Stimulated activated CD4-positive, alpha-beta T cell treated with anti-CD3 and anti-CD28 coated beads, Interleukin-4, amount 100 ng/mL, for 1 hour (primary cell): Measurements from ENCODE around the gene SLC38A3.
A peak's percentile ranks its signal among the peaks of the same experiment; 100 is the strongest.
"Not testable (repeated sequence)": the region's sequence is repeated elsewhere in the genome, so short reads cannot be mapped to it uniquely, and the experiment has no call there.

Experiments used
- DNase-seq: peaks from one replicate; pipeline ENCODE4 v3.0.0-alpha.2; 2020

The SLC38A3 gene

GRCh38 chr3:50192689-50193141, 12.4 kb upstream of the SLC38A3 start:
- DNase-seq = peak; percentile 85

DNA sequence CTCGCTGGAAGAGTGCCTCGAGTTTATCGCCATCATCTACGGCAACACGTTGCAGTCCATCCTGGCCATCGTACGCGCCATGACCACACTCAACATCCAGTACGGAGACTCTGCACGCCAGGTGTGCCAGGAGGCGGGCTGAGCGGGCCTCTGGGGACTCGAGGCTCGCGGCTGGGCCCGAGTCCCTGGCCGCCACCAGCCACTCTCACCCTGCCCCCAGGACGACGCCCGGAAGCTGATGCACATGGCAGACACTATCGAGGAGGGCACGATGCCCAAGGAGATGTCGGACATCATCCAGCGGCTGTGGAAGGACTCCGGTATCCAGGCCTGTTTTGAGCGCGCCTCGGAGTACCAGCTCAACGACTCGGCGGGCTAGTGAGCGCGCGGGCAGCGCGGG, 11.8 kb upstream of the SLC38A3 start:
- DNase-seq = no peak

- no peak for DNase-seq
Measured at GRCh38 chr3:50193746-50194127, 11.3 kb upstream of the SLC38A3 start.

DNA sequence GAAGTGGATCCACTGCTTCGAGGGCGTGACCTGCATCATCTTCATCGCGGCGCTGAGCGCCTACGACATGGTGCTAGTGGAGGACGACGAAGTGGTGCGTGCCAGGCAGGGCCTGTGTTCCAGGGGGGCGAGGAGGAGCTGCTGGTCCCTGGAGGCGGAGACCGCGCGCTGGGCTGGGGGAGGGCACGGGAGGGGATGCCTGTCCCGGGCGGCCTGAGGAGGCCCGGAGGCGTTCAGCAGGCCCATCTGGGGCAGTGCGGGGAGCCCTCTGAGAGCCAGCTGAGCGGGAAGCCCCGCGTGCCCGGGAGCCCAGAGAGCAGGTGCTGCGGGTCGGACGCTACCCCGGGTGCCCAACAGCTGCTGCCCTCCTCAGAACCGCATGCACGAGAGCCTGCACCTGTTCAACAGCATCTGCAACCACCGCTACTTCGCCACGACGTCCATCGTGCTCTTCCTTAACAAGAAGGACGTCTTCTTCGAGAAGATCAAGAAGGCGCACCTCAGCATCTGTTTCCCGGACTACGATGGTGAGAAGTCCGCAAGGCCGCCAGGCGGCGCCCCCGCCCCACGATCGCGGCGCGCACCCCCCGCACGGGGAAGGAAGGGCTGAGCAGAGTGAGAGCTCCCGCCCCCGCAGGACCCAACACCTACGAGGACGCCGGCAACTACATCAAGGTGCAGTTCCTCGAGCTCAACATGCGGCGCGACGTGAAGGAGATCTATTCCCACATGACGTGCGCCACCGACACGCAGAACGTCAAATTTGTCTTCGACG, 10.8 kb upstream of the SLC38A3 start:
- DNase-seq = peak; percentile 84

GRCh38 chr3:50194903-50195500, 10.1 kb upstream of the SLC38A3 start:
- DNase-seq = peak; percentile 38

DNA sequence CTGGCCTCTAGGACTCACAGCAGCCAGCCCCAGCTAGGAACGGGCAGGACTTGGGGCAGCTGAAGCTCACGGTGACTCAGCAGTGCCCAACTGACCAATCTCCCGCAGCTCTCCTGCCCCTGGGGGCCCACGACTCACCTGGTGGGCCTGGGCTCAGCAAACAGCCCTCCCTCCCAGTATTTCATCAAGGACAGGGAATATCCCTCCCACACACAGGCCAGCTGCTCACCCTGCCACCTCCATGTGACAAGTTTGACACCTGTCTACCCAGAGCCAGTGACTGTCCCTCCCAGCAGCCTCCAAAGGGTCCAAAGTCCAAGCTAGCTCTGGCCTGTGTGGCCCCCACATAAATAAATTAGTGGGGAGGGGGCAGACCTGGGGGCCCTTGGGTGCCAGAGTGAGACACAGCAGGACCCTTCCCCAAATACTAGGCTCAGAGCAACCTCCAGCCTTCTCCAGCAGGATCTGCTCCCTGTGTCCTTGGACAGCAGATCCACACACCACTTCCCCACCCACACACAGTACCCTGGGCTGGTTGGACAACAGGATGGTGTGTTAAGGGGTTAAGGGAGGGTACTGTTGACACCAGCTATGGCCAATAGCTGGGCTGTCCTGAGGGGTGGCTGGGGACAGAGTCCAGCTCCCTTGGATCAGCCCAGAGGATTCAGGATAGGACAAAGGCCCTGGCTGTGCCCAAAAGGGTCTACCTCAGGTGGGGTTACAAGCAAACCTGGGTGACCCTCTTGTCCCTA, 9.4 kb upstream of the SLC38A3 start:
- no peak for DNase-seq

DNA sequence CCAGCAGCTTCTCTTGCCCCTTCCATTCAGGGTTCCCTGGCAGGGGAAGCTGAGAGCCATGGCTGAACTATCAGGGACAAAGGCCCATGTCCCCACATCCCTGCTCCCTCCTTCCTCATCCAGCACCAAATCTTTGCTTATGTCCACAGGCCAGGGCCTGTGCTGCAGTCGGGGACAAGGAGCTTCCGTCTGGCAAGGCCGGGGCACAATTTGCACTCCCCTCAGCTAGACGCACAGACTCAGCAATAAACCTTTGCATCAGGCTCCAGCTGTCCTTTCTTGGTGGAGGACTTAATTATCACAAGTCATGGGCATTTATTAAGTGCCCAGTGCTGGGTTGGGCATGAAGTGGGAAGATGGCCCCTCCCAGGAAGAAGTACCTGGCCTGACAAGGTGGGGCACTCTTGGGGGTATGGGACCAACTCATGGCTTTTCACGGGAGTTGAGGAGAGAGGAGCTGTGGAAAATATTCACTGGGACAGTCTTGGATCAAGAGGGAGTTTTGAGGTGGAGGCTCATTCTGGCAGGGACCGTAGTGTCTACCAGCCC, 8.7 kb upstream of the SLC38A3 start:
- DNase-seq = no peak

GRCh38 chr3:50201573-50202315, 3.3 kb upstream of the SLC38A3 start:
- no peak for DNase-seq

DNA sequence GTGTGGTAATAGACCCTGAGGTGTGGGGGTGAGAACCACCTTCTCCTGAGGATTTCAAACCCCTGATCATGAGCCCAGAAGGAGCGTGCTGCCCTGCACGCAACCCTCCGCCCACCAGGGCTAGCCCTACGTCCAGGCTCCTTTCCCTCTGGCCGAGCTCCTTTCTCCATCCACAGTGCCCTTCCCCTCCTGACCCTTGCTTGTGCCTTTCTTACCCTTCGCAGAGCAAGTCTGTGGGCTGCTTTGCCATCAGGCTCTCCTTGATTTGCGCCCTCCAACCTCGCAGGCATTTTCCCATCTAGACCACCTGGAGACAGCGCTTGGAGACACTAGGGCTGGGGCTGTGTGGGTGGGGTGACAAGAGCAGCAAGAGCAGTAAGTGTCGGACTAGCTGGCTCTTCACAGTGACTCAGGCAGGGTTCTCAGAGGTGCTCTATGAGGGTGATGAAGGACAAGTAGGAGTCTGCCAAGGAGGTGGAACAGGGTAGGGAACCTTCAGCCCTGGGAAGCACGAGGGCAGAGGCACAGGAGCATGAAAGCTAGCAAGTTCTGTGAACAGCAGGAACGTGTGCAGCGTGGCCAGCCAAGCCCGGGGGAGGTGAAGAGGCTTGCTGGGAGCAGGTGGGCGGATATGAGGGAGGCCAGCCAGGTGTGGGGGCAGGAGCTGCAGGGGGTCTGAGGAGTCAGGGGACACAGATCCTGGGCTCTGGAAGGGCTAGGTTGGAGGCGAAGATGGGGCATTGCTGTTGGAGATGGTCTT, 2.5 kb upstream of the SLC38A3 start:
- no peak for DNase-seq

DNA sequence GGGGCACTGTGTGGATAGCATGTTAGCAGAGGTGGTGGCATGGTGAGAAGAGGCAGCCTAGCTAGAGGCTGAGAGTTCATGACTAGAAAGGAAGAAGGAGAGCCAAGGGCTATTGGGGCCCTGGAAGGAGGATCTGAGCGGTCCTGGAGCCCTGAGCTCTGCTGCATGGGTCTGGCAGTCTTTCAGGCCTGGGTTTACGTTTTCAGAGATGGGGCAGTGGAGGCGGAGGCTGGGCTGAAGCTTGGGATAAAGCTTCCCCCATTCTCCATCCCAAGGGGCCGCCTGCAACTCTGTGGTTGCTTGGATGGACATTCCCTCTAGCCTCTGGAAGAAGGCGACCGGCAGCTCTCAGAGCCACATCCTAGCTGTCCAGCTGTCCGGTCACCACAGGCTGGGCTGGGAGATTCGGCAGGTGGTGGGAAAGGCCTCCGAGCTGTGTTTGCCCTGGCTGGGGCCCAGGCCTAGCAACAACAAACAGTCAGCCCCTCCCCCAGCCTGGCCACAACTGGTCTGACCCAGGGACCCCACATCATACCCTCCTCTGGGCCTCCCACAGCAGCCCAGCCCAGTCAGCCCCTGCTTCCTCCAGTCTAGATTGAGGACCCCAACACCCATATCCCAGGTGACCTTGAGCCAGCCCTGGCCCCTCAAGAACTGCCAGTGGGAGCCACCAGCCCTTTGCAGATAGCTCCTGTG, 1.8 kb upstream of the SLC38A3 start:
- no peak for DNase-seq

GRCh38 chr3:50203809-50204803, 965 bp upstream of the SLC38A3 start:
- DNase-seq = no peak

- DNase-seq = peak; percentile 49
Measured at GRCh38 chr3:50205413-50206276, 574 bp downstream of the SLC38A3 start.

GRCh38 chr3:50207359-50208042, 2.4 kb downstream of the SLC38A3 start:
- DNase-seq = no peak

- no peak for DNase-seq
Measured at GRCh38 chr3:50208677-50209344, 3.7 kb downstream of the SLC38A3 start.

- no peak for DNase-seq
Measured at GRCh38 chr3:50210176-50210509, 5.1 kb downstream of the SLC38A3 start.

DNA sequence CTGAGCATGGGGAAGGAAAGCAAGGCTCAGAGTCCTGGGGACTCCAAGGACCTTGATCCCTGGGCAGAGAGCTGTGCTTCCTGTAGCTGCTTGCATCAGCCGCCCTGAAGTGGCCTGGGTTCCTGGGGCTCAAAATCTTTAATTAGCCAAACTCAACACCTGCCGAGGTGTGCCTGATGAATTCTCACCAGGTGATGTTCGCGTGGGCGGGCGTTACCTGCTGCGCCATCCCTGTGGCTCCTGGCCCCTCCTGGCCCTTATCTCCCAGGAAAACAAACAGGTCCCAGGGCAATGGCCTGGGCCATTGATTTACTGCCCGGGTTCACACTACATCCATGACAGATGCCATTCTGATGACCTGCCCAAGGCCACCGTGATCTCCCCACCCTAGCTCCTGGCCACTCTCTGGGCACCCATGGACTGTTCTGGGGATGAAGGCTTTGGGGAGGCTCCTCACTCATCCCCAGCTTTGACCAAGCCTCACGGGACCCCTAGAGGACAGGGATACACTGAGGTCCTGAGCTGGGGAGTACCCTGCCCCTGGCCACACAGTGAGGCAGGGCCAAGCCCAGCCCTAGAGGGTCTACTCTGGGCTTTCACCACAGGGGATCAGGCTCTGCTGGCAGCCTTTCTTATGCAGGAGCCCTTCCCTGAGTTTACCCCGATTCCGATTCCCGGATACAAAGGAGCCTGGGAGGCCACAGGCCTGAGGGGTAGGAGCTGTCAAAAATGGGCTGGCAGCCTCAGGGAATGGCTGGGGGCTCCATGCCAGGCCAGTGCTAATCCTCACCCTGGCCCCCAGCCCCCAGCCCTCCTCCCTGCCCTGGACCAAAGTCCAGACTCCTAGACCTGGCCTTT, 5.7 kb downstream of the SLC38A3 start:
- no peak for DNase-seq

GRCh38 chr3:50211368-50211717, 6.3 kb downstream of the SLC38A3 start:
- DNase-seq = not testable (repeated sequence)
